Measurements from ENCODE around the gene ELL. TPM values are rescaled to one million over a fixed set of nuclear protein-coding genes. Genes with fewer than 3 reads are reported as not detected.

The ELL gene
- total and polyA plus RNA-seq, 2 experiments from 2014 or later, result 16.4 to 24.2 TPM

- H2AFZ ChIP-seq, result no peak overlapping the region
- in situ Hi-C loops (cut with MboI), result no loop called here
- H3K4me2 ChIP-seq (ENCODE audit: unreplicated experiment), result no peak overlapping the region
- H3K4me1 ChIP-seq (ENCODE audit: insufficient read depth), result peaks cover 13% of the 10 kb centered on the region
- H4K20me1 ChIP-seq (ENCODE audit: insufficient read depth), result no peaks in the 10 kb centered on the region
- H3K27me3 ChIP-seq (replicated peaks; ENCODE audit: insufficient read depth), result no peaks in the 10 kb centered on the region
- H3K36me3 ChIP-seq (ENCODE audit: low read depth), result no peaks in the 10 kb centered on the region
- no peak overlapping the region for H3K27ac ChIP-seq
- no peaks in the 10 kb centered on the region for H3K9me2 ChIP-seq (ENCODE audit: insufficient read depth)
- no peak for TF ChIP-seq EZH2 (IDR thresholded peaks at IDR 0.05; ENCODE audit: insufficient read depth, poor library complexity, severe bottlenecking)
- no peak for TF ChIP-seq EZH2phosphoT487 (IDR thresholded peaks at IDR 0.05; ENCODE audit: insufficient read depth, low read depth)
- DNase-seq, result peak; percentile 20
- WGBS, 2 experiments (ENCODE audit: low coverage in 1 of 2, low lambda C conversion rate in 2 of 2, missing lambda C conversion rate in 2 of 2), result 36 to 37% methylated on average over 36 to 53 of the region's 59 CpGs
- H3K79me2 ChIP-seq (ENCODE audit: insufficient read depth), result peaks cover 18% of the 10 kb centered on the region
- no peak overlapping the region for H3K4me3 ChIP-seq
- H3K9me3 ChIP-seq (ENCODE audit: low read depth), result no peaks in the 10 kb centered on the region
- H3K9ac ChIP-seq, result no peak overlapping the region
- H3F3A ChIP-seq (ENCODE audit: insufficient read depth), result no peaks in the 10 kb centered on the region
Measured at GRCh38 chr19:18433015-18433691, 88.7 kb downstream of the ELL start.

GRCh38 chr19:18432275-18433014 is 89.4 kb downstream of the ELL start:
- no peak for DNase-seq
- no peaks in the 10 kb centered on the region for H3K9me3 ChIP-seq (ENCODE audit: low read depth)
- H3K4me1 ChIP-seq (ENCODE audit: insufficient read depth), result peaks cover 13% of the 10 kb centered on the region
- no peak overlapping the region for H3K4me3 ChIP-seq
- no peak overlapping the region for H2AFZ ChIP-seq
- no peak overlapping the region for H3K4me2 ChIP-seq (ENCODE audit: unreplicated experiment)
- in situ Hi-C loops (cut with MboI), result no loop called here
- no peaks in the 10 kb centered on the region for H4K20me1 ChIP-seq (ENCODE audit: insufficient read depth)
- WGBS, 2 experiments (ENCODE audit: low coverage in 1 of 2, low lambda C conversion rate in 2 of 2, missing lambda C conversion rate in 2 of 2), result 73 to 81% methylated on average over 6 to 9 of the region's 13 CpGs
- H3K79me2 ChIP-seq (ENCODE audit: insufficient read depth), result peaks cover 24% of the 10 kb centered on the region
- no peaks in the 10 kb centered on the region for H3K27me3 ChIP-seq (replicated peaks; ENCODE audit: insufficient read depth)
- H3K36me3 ChIP-seq (ENCODE audit: low read depth), result no peaks in the 10 kb centered on the region
- no peaks in the 10 kb centered on the region for H3K9me2 ChIP-seq (ENCODE audit: insufficient read depth)
- no peak overlapping the region for H3K27ac ChIP-seq
- no peak overlapping the region for H3K9ac ChIP-seq
- H3F3A ChIP-seq (ENCODE audit: insufficient read depth), result no peaks in the 10 kb centered on the region
- TF ChIP-seq EZH2 (IDR thresholded peaks at IDR 0.05; ENCODE audit: insufficient read depth, poor library complexity, severe bottlenecking) (no peak), EZH2phosphoT487 (IDR thresholded peaks at IDR 0.05; ENCODE audit: insufficient read depth, low read depth) (no peak)

- H3K27me3 ChIP-seq (replicated peaks; ENCODE audit: insufficient read depth), result no peaks in the 10 kb centered on the region
- TF ChIP-seq EZH2phosphoT487 (IDR thresholded peaks at IDR 0.05; ENCODE audit: insufficient read depth, low read depth) (no peak), EZH2 (IDR thresholded peaks at IDR 0.05; ENCODE audit: insufficient read depth, poor library complexity, severe bottlenecking) (no peak)
- no peak overlapping the region for H2AFZ ChIP-seq
- peaks cover 32% of the 10 kb centered on the region for H3K79me2 ChIP-seq (ENCODE audit: insufficient read depth)
- H3K9me3 ChIP-seq (ENCODE audit: low read depth), result no peaks in the 10 kb centered on the region
- in situ Hi-C loops (cut with MboI), result no loop called here
- no peak overlapping the region for H3K9ac ChIP-seq
- H3K27ac ChIP-seq, result no peak overlapping the region
- H3K36me3 ChIP-seq (ENCODE audit: low read depth), result no peaks in the 10 kb centered on the region
- no peak overlapping the region for H3K4me3 ChIP-seq
- H4K20me1 ChIP-seq (ENCODE audit: insufficient read depth), result no peaks in the 10 kb centered on the region
- no peak for DNase-seq
- no peak overlapping the region for H3K4me2 ChIP-seq (ENCODE audit: unreplicated experiment)
- peaks cover 18% of the 10 kb centered on the region for H3K4me1 ChIP-seq (ENCODE audit: insufficient read depth)
- 94 to 97% methylated on average over 11 to 34 of the region's 34 CpGs for WGBS, 2 experiments (ENCODE audit: low coverage in 1 of 2, low lambda C conversion rate in 2 of 2, missing lambda C conversion rate in 2 of 2)
- no peaks in the 10 kb centered on the region for H3K9me2 ChIP-seq (ENCODE audit: insufficient read depth)
- no peaks in the 10 kb centered on the region for H3F3A ChIP-seq (ENCODE audit: insufficient read depth)
Measured at GRCh38 chr19:18431351-18432197, 90.3 kb downstream of the ELL start.

GRCh38 chr19:18430417-18431144 is 91.3 kb downstream of the ELL start:
- Histone ChIP-seq H3K9ac (no peak overlapping the region), H4K20me1 (ENCODE audit: insufficient read depth) (no peaks in the 10 kb centered on the region), H3F3A (ENCODE audit: insufficient read depth) (peaks cover 3% of the 10 kb centered on the region), H3K27ac (no peak overlapping the region), H3K9me3 (ENCODE audit: low read depth) (no peaks in the 10 kb centered on the region), H3K27me3 (replicated peaks; ENCODE audit: insufficient read depth) (no peaks in the 10 kb centered on the region), H3K4me3 (no peak overlapping the region), H3K36me3 (ENCODE audit: low read depth) (no peaks in the 10 kb centered on the region), H3K9me2 (ENCODE audit: insufficient read depth) (no peaks in the 10 kb centered on the region), H3K79me2 (ENCODE audit: insufficient read depth) (peaks cover 41% of the 10 kb centered on the region), H3K4me2 (ENCODE audit: unreplicated experiment) (no peak overlapping the region), H2AFZ (no peak overlapping the region), H3K4me1 (ENCODE audit: insufficient read depth) (peaks cover 26% of the 10 kb centered on the region)
- no peak for DNase-seq
- in situ Hi-C loops (cut with MboI), result no loop called here
- WGBS, 2 experiments (ENCODE audit: low coverage in 1 of 2, low lambda C conversion rate in 2 of 2, missing lambda C conversion rate in 2 of 2), result 87 to 88% methylated on average over 21 of the region's 21 CpGs
- TF ChIP-seq EZH2phosphoT487 (IDR thresholded peaks at IDR 0.05; ENCODE audit: insufficient read depth, low read depth), result no peak

Measured in GM23248 (cell line).